Measurements from ENCODE around the gene MGAT5. TPM values are rescaled to one million over a fixed set of nuclear protein-coding genes. Genes with fewer than 3 reads are reported as not detected.

MGAT5 gene
- total RNA-seq, 1 donor from 2014 or later = 98.7 TPM

DNA sequence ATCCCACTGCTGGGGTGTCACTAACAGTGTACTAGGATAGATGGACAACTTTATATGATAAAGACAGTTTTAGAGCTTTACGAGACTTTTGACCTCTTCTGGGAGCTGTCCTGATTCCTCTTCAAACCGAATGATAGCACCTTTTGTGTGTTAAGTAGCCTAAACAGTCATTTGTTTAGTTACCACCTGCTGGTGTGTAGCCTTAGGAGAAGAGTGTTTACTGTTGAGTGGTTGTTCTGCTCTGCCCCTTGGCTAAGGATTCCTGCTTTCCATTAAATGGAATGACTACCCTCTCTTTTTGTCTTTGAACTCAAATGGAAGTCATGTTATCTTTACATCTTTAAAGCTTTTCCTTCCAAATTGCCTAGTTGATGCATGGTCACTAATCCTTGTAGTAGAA lies 28.0 kb upstream of the MGAT5 start:
- H3K36me3 ChIP-seq = no peaks in the 10 kb centered on the region
- no peak for DNase-seq
- H3K4me3 ChIP-seq = no peak overlapping the region
- peaks cover 13% of the 10 kb centered on the region for H3K9me3 ChIP-seq (replicated peaks)
- peaks cover 67% of the 10 kb centered on the region for H3K4me1 ChIP-seq
- no peak overlapping the region for H3K27ac ChIP-seq (replicated peaks)
- intact Hi-C loops (cut with micrococcal nuclease) = no loop called here
- no peaks in the 10 kb centered on the region for H3K27me3 ChIP-seq (ENCODE audit: low read depth)
- no peak for TF ChIP-seq CTCF (IDR thresholded peaks at IDR 0.05; ENCODE audit: borderline replicate concordance)

GRCh38 chr2:134226601-134227000 lies 27.3 kb upstream of the MGAT5 start:
- intact Hi-C loops (cut with micrococcal nuclease) = no loop called here
- no peak for TF ChIP-seq CTCF (IDR thresholded peaks at IDR 0.05; ENCODE audit: borderline replicate concordance)
- Histone ChIP-seq H3K4me1 (peaks cover 67% of the 10 kb centered on the region), H3K36me3 (no peaks in the 10 kb centered on the region), H3K27me3 (ENCODE audit: low read depth) (no peaks in the 10 kb centered on the region), H3K4me3 (no peak overlapping the region), H3K27ac (replicated peaks) (no peak overlapping the region), H3K9me3 (replicated peaks) (peaks cover 13% of the 10 kb centered on the region)
- DNase-seq = no peak

- intact Hi-C loops (cut with micrococcal nuclease) = no loop called here
- H3K4me1 ChIP-seq = peaks cover 67% of the 10 kb centered on the region
- peaks cover 13% of the 10 kb centered on the region for H3K9me3 ChIP-seq (replicated peaks)
- no peaks in the 10 kb centered on the region for H3K27me3 ChIP-seq (ENCODE audit: low read depth)
- no peak for DNase-seq
- H3K4me3 ChIP-seq = no peak overlapping the region
- no peak for TF ChIP-seq CTCF (IDR thresholded peaks at IDR 0.05; ENCODE audit: borderline replicate concordance)
- H3K36me3 ChIP-seq = no peaks in the 10 kb centered on the region
- peak overlapping the region; percentile 13 for H3K27ac ChIP-seq (replicated peaks)
These were observed 26.2 kb upstream of the MGAT5 start for GRCh38 chr2:134227666-134228065.

DNA sequence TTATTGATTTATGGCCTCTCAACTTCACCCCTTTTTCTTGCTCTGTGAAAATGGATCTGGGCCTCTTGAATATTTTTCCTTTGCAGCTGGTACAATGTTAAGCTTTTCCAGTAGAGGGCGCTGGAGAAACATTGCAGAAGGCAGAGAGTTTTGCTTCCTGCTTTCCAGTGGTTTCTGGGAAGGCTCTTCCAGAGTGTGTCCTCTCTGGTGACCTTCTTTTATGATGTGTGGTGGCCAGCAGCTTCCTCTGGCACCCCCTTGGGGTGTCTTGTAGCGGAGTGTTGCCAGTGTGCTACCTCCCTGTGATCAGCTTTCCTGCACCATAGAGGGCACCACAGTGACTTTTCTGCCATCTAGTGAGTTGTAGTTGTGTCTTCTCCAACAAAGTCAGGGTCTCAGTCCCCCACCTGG lies 25.4 kb upstream of the MGAT5 start:
- peak; percentile 47 for TF ChIP-seq CTCF (IDR thresholded peaks at IDR 0.05; ENCODE audit: borderline replicate concordance)
- DNase-seq = no peak
- Histone ChIP-seq H3K27me3 (ENCODE audit: low read depth) (no peaks in the 10 kb centered on the region), H3K9me3 (replicated peaks) (peaks cover 13% of the 10 kb centered on the region), H3K36me3 (no peaks in the 10 kb centered on the region), H3K27ac (replicated peaks) (peak overlapping the region; percentile 13), H3K4me3 (no peak overlapping the region), H3K4me1 (peaks cover 69% of the 10 kb centered on the region)
- intact Hi-C loops (cut with micrococcal nuclease) = no loop called here

- intact Hi-C loops (cut with micrococcal nuclease) = no loop called here
- Histone ChIP-seq H3K27ac (replicated peaks) (peak overlapping the region; percentile 19), H3K9me3 (replicated peaks) (peaks cover 13% of the 10 kb centered on the region), H3K27me3 (ENCODE audit: low read depth) (no peaks in the 10 kb centered on the region), H3K4me3 (no peak overlapping the region), H3K36me3 (no peaks in the 10 kb centered on the region), H3K4me1 (peaks cover 74% of the 10 kb centered on the region)
- TF ChIP-seq CTCF (IDR thresholded peaks at IDR 0.05; ENCODE audit: borderline replicate concordance) = no peak
- no peak for DNase-seq
These were observed 24.3 kb upstream of the MGAT5 start for GRCh38 chr2:134229540-134229939.

DNA sequence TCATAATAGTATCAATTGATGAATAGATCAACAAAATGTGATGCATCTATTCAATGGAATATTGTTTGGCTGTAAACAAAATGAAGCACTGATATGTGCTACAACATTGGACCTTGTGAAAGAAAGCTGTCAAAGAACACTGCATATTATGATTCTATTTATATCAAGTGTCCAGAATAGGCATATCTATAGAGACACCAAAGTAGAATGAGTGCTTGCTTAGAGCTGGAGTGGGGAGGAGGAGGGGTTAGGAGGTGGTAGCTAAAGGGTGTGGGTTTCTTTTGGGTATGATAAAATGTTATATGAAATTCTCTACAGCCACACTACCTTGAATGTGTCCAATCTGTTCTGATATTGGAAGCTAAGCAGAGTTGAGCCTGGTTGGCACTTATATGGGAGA lies 23.0 kb upstream of the MGAT5 start:
- Histone ChIP-seq H3K4me3 (no peak overlapping the region), H3K27ac (replicated peaks) (peak overlapping the region; percentile 19), H3K9me3 (replicated peaks) (peaks cover 13% of the 10 kb centered on the region), H3K36me3 (no peaks in the 10 kb centered on the region), H3K4me1 (peaks cover 78% of the 10 kb centered on the region), H3K27me3 (ENCODE audit: low read depth) (no peaks in the 10 kb centered on the region)
- intact Hi-C loops (cut with micrococcal nuclease) = no loop called here
- DNase-seq = no peak
- no peak for TF ChIP-seq CTCF (IDR thresholded peaks at IDR 0.05; ENCODE audit: borderline replicate concordance)

Measured in left ventricle myocardium inferior (tissue), 1 donor.